Panc1 (cell line): ENCODE data around the gene HOXB5. TPM values are rescaled to one million over a fixed set of nuclear protein-coding genes. Genes with fewer than 3 reads are reported as not detected.
A peak's percentile ranks its signal among the peaks of the same experiment; 100 is the strongest.

Source experiments
- ATAC-seq: fragments of 200-7000 bp; cut with Tn5 transposase; 2 replicates; pipeline ENCODE4 v1.9.1; 2020; ENCODE audit warnings: mild to moderate bottlenecking, moderate library complexity
- BruUV-seq: library from RNA; stranded (reverse); fragments of 400-500 nt; replicated peaks from 2 replicates; lab custom pipeline; 2021; lab: Mats Ljungman, UMichigan
- CTCF ChIA-PET: fragments of 300-600 bp; sonication (Branson Sonifier 250); formaldehyde crosslinking; loops from one replicate; lab custom pipeline; 2022; ENCODE audit warnings: antibody characterized with exemption; lab: Charles Lee
- POLR2A ChIA-PET: fragments of 300-600 bp; sonication (Branson Sonifier 250); formaldehyde crosslinking; loops from one replicate; lab custom pipeline; 2022; ENCODE audit warnings: antibody characterized with exemption; lab: Charles Lee
- DNase-seq: peaks from one replicate; pipeline ENCODE4 v3.0.0-alpha.2; 2010; ENCODE audit warnings: low read depth, low spot score
- H3K27ac ChIP-seq: 2 replicates; pipeline ENCODE4 v1.5.1; 2011; ENCODE audit warnings: mild to moderate bottlenecking, low read length, inconsistent platforms
- H3K27me3 ChIP-seq: fragments of 200-500 bp; sonication (Bioruptor generic); 2 replicates; pipeline ENCODE4 v1.6.0; 2014; ENCODE audit warnings: low read length, inconsistent platforms; ENCODE audit not compliant: control insufficient read depth, insufficient read depth
- H3K36me3 ChIP-seq: fragments of 200-500 bp; sonication (Bioruptor generic); 2 replicates; pipeline ENCODE4 v1.5.1; 2014; ENCODE audit warnings: inconsistent platforms, mild to moderate bottlenecking, low read length, moderate library complexity; ENCODE audit not compliant: control insufficient read depth, insufficient read depth
- H3K4me1 ChIP-seq: 2 replicates; pipeline ENCODE4 v1.5.1; 2011; ENCODE audit warnings: inconsistent platforms, mild to moderate bottlenecking, low read length, moderate library complexity; ENCODE audit not compliant: control insufficient read depth, insufficient read depth
- H3K4me3 ChIP-seq, 2 experiments: 2 replicates each; pipeline ENCODE4 v1.5.1; 2011 to 2012; ENCODE audit warnings: low read depth in 2 of 2, low read length in 2 of 2, mild to moderate bottlenecking in 2 of 2, inconsistent platforms in 1 of 2, moderate library complexity in 1 of 2
- H3K9me3 ChIP-seq: fragments of 200-500 bp; sonication (Bioruptor generic); 2 replicates; pipeline ENCODE4 v1.5.1; 2014; ENCODE audit warnings: low read depth, mild to moderate bottlenecking, inconsistent platforms, low read length, moderate library complexity; ENCODE audit not compliant: control insufficient read depth, insufficient read depth
- POLR2AphosphoS5 ChIP-seq: IDR thresholded peaks from 2 replicates; pipeline ENCODE4 v1.6.1; 2012; ENCODE audit warnings: mild to moderate bottlenecking, low read depth, low read length, moderate library complexity
- SIN3A ChIP-seq: IDR thresholded peaks from 2 replicates; pipeline ENCODE4 v1.6.1; 2012; ENCODE audit warnings: low read depth, mild to moderate bottlenecking, low read length, moderate library complexity, borderline replicate concordance; ENCODE audit not compliant: insufficient read depth
- TCF7L2 ChIP-seq: IDR thresholded peaks from 2 replicates; pipeline ENCODE4 v1.6.1; 2011; ENCODE audit warnings: mild to moderate bottlenecking, low read depth, low read length, inconsistent platforms
- in situ Hi-C: cut with HindIII; loops from 2 replicates; pipeline ENCODE4 v1.10.0; 2016; ENCODE audit warnings: low sequenced_read_pairs, low pct_unique_long_range_greater_than_20kb
- intact Hi-C: fragments of 100-400 bp; cut with micrococcal nuclease; formaldehyde crosslinking; loops from one replicate; pipeline ENCODE4 v1.10.0; 2022; ENCODE audit not compliant: unreplicated experiment
- total RNA-seq: library from RNA; stranded (reverse); gene quantifications from one replicate; pipeline ENCODE4 v1.2.1, GENCODE V29; 2021; ENCODE audit not compliant: unreplicated experiment
- TF ChIP-seq, protein P1 (sequence below), 2 experiments: IDR thresholded peaks; 2 replicates each; pipeline ENCODE4 v1.6.1; 2011 to 2012; ENCODE audit warnings: low read depth in 2 of 2, control low read depth in 1 of 2, low read length in 1 of 2, mild to moderate bottlenecking in 1 of 2, moderate library complexity in 1 of 2; ENCODE audit not compliant: insufficient read depth in 1 of 2
- TF ChIP-seq, protein P2 (sequence below): fragments of 450-650 bp; IDR thresholded peaks from 2 replicates; pipeline ENCODE4 v1.5.1; 2017; ENCODE audit warnings: mild to moderate bottlenecking

Gene HOXB5
- total RNA-seq, 1 experiment from 2014 or later: 67.2 TPM

DNA sequence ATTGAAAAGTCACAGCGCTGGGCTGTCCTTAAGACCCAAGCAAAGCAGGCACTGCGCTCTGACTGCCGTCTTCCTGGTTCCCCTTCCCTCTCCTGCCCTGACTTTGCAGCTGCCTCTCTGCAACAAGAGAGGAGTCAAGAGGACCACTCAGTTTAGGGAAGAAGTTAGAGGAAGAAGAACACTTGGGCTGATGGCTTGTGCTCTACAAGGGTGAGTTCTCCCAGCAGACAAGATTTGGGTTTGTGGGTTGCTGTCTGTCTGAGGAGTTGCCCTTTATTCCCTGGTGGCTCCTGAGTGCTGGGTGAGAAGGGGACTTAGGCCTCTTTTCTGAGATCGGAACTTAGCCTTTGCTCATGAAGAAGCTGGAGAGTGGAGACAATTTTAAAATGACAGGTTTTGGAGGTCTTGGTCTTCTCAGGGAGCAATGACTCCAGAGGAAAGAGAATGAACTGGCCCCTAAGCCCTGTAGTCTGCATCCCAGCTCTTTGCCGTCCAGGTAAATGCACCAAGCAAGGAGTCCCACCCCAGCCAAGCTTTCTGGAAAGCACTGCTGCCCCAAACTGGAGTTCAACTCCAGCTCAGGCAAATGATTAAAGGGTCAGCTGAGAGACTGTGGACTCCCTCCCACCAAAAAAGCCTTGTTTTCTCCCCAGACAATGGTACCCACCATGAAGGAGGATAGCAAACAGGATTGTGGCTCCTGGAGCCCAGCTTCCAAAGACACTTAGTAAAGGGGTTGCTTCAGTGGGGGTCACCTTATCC, 35.3 kb upstream of the HOXB5 start:
- peak overlapping the region; percentile 57; the same call in 1 of the 2 replicates for H3K27ac ChIP-seq
- intact Hi-C loops: no loop called here
- TF ChIP-seq TCF7L2 (no peak), SIN3A (no peak), POLR2AphosphoS5 (no peak)
- TF ChIP-seq, protein P1, sequence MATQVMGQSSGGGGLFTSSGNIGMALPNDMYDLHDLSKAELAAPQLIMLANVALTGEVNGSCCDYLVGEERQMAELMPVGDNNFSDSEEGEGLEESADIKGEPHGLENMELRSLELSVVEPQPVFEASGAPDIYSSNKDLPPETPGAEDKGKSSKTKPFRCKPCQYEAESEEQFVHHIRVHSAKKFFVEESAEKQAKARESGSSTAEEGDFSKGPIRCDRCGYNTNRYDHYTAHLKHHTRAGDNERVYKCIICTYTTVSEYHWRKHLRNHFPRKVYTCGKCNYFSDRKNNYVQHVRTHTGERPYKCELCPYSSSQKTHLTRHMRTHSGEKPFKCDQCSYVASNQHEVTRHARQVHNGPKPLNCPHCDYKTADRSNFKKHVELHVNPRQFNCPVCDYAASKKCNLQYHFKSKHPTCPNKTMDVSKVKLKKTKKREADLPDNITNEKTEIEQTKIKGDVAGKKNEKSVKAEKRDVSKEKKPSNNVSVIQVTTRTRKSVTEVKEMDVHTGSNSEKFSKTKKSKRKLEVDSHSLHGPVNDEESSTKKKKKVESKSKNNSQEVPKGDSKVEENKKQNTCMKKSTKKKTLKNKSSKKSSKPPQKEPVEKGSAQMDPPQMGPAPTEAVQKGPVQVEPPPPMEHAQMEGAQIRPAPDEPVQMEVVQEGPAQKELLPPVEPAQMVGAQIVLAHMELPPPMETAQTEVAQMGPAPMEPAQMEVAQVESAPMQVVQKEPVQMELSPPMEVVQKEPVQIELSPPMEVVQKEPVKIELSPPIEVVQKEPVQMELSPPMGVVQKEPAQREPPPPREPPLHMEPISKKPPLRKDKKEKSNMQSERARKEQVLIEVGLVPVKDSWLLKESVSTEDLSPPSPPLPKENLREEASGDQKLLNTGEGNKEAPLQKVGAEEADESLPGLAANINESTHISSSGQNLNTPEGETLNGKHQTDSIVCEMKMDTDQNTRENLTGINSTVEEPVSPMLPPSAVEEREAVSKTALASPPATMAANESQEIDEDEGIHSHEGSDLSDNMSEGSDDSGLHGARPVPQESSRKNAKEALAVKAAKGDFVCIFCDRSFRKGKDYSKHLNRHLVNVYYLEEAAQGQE (IDR thresholded peaks at IDR 0.05; ENCODE audit: insufficient read depth in 1 of 2, low read depth in 2 of 2, low read length in 1 of 2): no peak
- TF ChIP-seq, protein P2, sequence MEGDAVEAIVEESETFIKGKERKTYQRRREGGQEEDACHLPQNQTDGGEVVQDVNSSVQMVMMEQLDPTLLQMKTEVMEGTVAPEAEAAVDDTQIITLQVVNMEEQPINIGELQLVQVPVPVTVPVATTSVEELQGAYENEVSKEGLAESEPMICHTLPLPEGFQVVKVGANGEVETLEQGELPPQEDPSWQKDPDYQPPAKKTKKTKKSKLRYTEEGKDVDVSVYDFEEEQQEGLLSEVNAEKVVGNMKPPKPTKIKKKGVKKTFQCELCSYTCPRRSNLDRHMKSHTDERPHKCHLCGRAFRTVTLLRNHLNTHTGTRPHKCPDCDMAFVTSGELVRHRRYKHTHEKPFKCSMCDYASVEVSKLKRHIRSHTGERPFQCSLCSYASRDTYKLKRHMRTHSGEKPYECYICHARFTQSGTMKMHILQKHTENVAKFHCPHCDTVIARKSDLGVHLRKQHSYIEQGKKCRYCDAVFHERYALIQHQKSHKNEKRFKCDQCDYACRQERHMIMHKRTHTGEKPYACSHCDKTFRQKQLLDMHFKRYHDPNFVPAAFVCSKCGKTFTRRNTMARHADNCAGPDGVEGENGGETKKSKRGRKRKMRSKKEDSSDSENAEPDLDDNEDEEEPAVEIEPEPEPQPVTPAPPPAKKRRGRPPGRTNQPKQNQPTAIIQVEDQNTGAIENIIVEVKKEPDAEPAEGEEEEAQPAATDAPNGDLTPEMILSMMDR: no peak

GRCh38 chr17:48627623-48628521, 34.3 kb upstream of the HOXB5 start:
- Histone ChIP-seq H3K36me3 (0 out of 2 replicates have a peak, but pooled peaks cover 3% of the 10 kb centered on the region), H3K27me3 (no peaks in the 10 kb centered on the region), H3K4me3 (no peak overlapping the region), H3K9me3 (no peaks in the 10 kb centered on the region), H3K27ac (peak overlapping the region; percentile 99), H3K4me1 (peaks cover 48% of the 10 kb centered on the region)
- DNase-seq: no peak
- CTCF ChIA-PET: interaction anchor here (1.1 kb wide), 1 partner anchor 320 kb away, joined by 3 read pairs; no protein-coding TSS in a partner anchor
- no TSS peak for BruUV-seq
- POLR2A ChIA-PET: interaction anchor here (0.6 kb wide), 1 partner anchor 363 kb away, joined by 4 read pairs; no protein-coding TSS in a partner anchor
- no peak for TF ChIP-seq POLR2AphosphoS5
- no peak for TF ChIP-seq SIN3A
- TF ChIP-seq, protein P2: no peak
- no peak for TF ChIP-seq TCF7L2
- TF ChIP-seq, protein P1 (IDR thresholded peaks at IDR 0.05; ENCODE audit: insufficient read depth in 1 of 2, low read depth in 2 of 2, low read length in 1 of 2): no peak
- no peak for ATAC-seq
- in situ Hi-C loops (no loop called here), intact Hi-C loops (no loop called here)

More for the DNA sequence above, 35.3 kb upstream of the HOXB5 start:
- CTCF ChIA-PET: interaction anchor here (1.1 kb wide), 1 partner anchor 321 kb away, joined by 3 read pairs; no protein-coding TSS in a partner anchor
- Histone ChIP-seq H3K27me3 (no peaks in the 10 kb centered on the region), H3K4me1 (peaks cover 41% of the 10 kb centered on the region), H3K36me3 (0 out of 2 replicates have a peak, but pooled peaks cover 3% of the 10 kb centered on the region), H3K4me3 (no peak overlapping the region), H3K9me3 (no peaks in the 10 kb centered on the region)
- BruUV-seq: no TSS peak
- no peak for DNase-seq
- POLR2A ChIA-PET: no interaction called here
- ATAC-seq: no peak
- in situ Hi-C loops: no loop called here
